Jurkat, Clone E6-1 (cell line): ENCODE results near the gene LAPTM4A.

Experiments used
- DNase-seq: peaks from one replicate; pipeline ENCODE4 v3.0.0-alpha.2; 2011; ENCODE audit warnings: low read depth, low spot score
- H3K4me3 ChIP-seq: 2 replicates; pipeline ENCODE4 v1.5.1; 2011; ENCODE audit warnings: mild to moderate bottlenecking, low read length, control low read depth, moderate library complexity

The LAPTM4A gene

GRCh38 chr2:20030224-20030623 lies 21.2 kb downstream of the LAPTM4A start:
- no peak for DNase-seq
- H3K4me3 ChIP-seq: no peak overlapping the region

- H3K4me3 ChIP-seq: no peak overlapping the region
- DNase-seq: no peak
These were observed 23.6 kb downstream of the LAPTM4A start for GRCh38 chr2:20027705-20028434.

- no peak for DNase-seq
- H3K4me3 ChIP-seq: no peak overlapping the region
These were observed 24.2 kb downstream of the LAPTM4A start for GRCh38 chr2:20027260-20027677.

DNA sequence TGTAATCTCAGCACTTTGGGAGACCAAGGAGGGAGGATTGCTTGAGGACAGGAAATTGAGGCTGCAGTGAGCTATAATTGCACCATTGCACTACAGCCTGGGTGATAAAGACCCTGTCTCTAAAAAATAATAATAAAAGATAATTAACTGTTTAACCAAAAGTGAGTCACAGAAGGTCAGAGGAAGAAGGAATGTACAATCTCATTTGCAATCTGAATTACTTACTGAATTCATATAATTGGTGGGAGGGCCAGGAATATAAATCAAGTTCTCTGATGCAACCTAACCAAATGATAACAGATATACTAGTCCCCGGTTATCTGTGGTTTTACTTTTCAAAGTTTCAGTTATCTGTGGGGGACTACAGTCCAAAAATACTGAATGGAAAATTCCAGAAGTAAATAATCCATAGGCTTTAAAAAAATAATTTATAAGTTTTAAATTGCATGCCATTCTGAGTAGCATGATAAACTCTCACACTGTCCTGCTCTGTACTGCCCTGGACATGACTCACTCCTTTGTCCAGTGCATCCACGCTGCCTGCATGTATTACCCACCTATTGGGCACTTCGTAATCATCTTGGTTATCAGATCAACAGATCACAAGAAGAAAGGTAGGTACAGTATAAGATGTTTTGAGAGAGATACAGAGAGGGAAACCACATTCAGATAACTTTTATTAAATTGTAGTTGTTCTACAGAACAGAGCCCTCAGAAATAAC lies 26.2 kb downstream of the LAPTM4A start:
- H3K4me3 ChIP-seq: no peak overlapping the region
- DNase-seq: no peak

GRCh38 chr2:20023688-20024087 lies 27.7 kb downstream of the LAPTM4A start:
- H3K4me3 ChIP-seq: no peak overlapping the region

GRCh38 chr2:20021405-20022009 lies 29.9 kb downstream of the LAPTM4A start:
- no peak overlapping the region for H3K4me3 ChIP-seq
- no peak for DNase-seq

More at GRCh38 chr2:20023688-20024087, 27.7 kb downstream of the LAPTM4A start:
- DNase-seq: no peak

GRCh38 chr2:20019747-20020146 lies 31.7 kb downstream of the LAPTM4A start:
- H3K4me3 ChIP-seq: no peak overlapping the region
- DNase-seq: no peak

GRCh38 chr2:20018601-20019152 lies 32.8 kb downstream of the LAPTM4A start:
- no peak overlapping the region for H3K4me3 ChIP-seq
- DNase-seq: no peak

DNA sequence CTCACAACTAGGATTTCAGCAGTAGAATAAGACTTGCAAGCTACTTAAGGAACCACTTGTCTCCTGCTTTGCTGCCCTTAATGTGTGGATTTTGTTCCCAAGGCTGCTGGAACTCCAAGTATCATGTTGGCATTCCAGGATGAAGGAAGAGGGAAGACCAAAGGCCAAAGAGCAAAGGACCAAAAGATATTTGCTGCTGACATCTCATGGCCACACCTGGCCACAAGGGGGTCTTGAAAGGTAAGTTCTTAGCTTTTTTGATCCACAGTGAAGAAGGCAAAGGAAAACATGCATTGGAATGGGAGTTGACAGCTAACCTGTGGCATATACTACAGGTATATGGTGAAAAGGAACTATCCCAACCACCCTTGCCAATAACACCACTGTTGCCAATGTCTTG lies 35.1 kb downstream of the LAPTM4A start:
- DNase-seq: no peak

GRCh38 chr2:20015482-20016083 lies 35.8 kb downstream of the LAPTM4A start:
- no peak overlapping the region for H3K4me3 ChIP-seq
- DNase-seq: peak; percentile 26

More for the DNA sequence above, 35.1 kb downstream of the LAPTM4A start:
- H3K4me3 ChIP-seq: no peak overlapping the region

GRCh38 chr2:20013126-20013849 lies 38.1 kb downstream of the LAPTM4A start:
- H3K4me3 ChIP-seq: no peak overlapping the region
- no peak for DNase-seq

DNA sequence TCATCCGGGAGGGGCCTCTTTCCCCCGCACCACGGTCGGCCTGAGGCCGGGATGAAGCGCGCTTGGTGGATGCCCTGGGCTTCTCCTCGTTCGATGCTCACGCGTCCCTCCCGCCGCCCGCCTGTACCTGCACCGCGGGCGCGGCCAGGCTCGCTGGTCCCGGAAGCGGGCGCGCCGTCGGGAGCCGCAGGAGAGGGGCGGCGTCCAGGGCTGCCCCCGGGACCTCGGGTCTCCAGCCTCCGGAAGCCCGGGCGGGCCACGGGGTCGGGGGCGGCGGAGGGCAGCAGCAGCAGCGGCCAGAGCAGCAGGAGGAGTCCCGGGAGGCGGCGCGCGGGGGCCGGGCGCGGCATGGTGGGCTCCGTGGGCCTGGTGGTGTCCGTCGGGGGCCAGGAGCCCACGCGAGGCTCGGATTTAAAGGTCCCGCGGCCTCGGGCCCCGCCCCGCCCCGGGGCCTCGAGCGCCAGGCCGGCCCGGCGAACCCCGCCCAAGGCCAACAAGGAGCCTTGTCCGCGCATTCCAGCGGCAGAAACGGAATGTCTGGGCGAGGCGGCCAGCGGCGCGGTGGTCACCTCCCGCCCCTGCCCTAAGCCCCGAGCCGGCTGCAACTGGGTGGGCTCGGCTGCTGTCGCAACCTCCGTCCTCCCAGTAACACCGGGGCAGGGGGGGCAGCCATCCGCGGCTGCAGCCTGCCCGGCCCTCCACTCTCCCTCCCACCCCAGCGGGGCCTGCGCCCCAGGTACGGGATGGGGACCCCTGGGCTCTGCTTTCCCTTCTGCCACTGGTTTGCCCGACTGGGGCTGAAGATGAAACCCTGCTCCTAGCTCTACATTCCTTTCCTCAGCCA lies 38.9 kb downstream of the LAPTM4A start, which contains the start of gene MATN3:
Gene MATN3, minus strand, starts transcription at position 387 of the 844 bp plus-strand sequence. Its CDS starts 37 bp downstream, at position 350.
- DNase-seq: no peak
- H3K4me3 ChIP-seq: no peak within 1 kb of the TSS

GRCh38 chr2:20012032-20012281 lies 39.5 kb downstream of the LAPTM4A start:
- no peak overlapping the region for H3K4me3 ChIP-seq
- no peak for DNase-seq

DNA sequence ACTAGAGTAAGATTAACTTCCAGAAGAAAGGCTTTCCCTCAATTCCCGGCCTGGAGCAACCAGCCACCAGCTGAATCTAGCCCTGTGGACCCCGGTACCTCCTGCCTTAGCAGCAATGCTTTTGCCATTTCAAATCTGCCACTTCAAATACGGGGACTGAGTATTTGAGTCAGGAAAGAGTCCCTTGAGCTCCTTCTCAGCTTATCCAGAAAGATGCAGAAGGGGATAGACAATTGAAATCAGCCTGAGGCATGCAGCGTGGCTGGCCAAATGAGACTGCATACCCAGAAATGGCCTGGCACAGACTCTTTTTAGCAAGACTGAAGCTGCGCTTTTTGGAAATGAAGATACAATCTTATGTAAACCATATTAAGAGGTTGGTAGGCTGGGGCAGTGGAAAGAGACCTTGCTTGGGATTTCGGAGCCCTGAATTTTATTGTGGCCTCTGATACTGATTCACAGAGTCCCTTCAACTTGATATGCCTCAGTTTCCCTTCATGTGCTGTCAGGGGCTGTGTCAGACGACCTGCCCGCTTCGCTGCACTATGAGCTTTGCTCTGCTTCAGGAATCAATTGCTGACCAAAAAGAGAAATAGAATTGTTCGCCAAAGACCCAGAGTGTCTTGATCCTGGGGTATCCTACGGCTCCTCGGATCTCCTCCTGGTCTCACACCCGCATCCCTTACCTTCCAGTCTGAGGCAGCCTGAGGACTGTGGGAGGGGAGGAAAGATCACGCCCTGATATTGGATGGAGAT lies 40.0 kb downstream of the LAPTM4A start:
- H3K4me3 ChIP-seq: no peak overlapping the region
- DNase-seq: no peak

GRCh38 chr2:20008703-20009102 lies 42.7 kb downstream of the LAPTM4A start:
- H3K4me3 ChIP-seq: no peak overlapping the region
- DNase-seq: no peak

- no peak overlapping the region for H3K4me3 ChIP-seq
- no peak for DNase-seq
These were observed 45.4 kb downstream of the LAPTM4A start for GRCh38 chr2:20005891-20006470.

GRCh38 chr2:20005067-20005627 lies 46.3 kb downstream of the LAPTM4A start:
- H3K4me3 ChIP-seq: no peak overlapping the region
- no peak for DNase-seq
